ENCODE measurements around the gene NSMF. TPM values are rescaled to one million over a fixed set of nuclear protein-coding genes. Genes with fewer than 3 reads are reported as not detected.

NSMF gene
- total RNA-seq, 1 donor: 29.6 TPM

- no peak for DNase-seq (ENCODE audit: low read depth)
- H3K4me3 ChIP-seq (ENCODE audit: low read depth, low read length): no peak overlapping the region
- TF ChIP-seq CTCF (IDR thresholded peaks at IDR 0.05; ENCODE audit: insufficient read depth, low read length): no peak
Observed at GRCh38 chr9:137496601-137497375, 37.7 kb upstream of the NSMF start.

DNA sequence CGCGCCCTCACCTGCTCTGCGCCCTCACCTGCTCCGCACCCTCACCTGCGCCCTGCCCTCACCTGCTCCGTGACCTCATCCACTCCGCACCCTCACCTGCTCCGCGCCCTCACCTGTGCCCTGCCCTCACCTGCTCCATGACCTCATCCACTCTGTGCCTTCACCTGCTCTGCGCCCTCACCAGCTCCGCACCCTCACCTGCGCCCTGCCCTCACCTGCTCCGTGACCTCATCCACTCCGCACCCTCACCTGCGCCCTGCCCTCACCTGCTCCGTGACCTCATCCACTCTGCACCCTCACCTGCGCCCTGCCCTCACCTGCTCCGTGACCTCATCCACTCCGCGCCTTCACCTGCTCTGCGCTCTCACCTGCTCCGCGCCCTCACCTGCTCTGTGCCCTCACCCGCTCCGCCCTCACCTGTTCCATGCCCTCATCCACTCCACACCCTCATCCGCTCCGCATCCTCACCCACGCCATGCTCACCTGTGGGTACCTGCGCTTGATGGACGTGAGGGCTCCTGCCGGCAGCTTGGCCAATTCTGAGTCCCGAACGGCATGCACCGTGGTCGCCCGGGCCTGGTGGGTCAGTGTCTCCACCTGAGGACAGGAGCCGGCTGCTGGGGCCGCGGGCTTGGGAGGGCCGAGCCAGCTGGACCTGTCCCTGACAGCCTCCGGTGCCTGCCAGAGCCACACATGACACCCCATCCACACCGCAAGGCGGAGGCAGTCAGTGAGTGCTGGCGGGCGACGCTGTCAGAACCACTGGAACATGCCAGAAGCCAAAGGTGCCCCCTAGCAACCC is 35.6 kb upstream of the NSMF start:
- no peak for TF ChIP-seq CTCF (IDR thresholded peaks at IDR 0.05; ENCODE audit: insufficient read depth, low read length)
- no peak for DNase-seq (ENCODE audit: low read depth)

DNA sequence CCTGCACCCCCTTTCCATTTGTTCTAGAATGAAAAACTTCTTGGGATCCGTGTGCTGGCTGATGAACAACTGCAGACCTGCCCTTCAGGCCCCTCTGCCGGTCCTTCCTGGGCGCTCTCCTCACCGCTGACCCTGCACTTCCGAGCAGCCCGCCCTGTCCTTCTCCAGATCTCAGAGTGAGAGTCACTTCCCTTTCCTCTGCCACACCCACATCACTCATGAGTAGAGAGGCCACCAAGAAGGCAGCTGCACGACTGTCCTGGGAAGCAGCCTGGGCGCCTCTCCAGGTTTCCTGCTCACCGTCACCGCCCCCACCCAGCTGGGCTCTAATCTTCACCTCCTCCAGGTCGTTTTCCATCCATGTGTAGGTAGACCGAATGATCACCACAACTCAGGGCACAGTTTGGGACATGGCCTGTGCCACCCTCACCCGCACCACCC is 35.0 kb upstream of the NSMF start:
- DNase-seq (ENCODE audit: low read depth): no peak
- TF ChIP-seq CTCF (IDR thresholded peaks at IDR 0.05; ENCODE audit: insufficient read depth, low read length): no peak
- H3K4me3 ChIP-seq (ENCODE audit: low read depth, low read length): no peak overlapping the region

More for the DNA sequence above, 35.6 kb upstream of the NSMF start:
- no peak overlapping the region for H3K4me3 ChIP-seq (ENCODE audit: low read depth, low read length)

DNA sequence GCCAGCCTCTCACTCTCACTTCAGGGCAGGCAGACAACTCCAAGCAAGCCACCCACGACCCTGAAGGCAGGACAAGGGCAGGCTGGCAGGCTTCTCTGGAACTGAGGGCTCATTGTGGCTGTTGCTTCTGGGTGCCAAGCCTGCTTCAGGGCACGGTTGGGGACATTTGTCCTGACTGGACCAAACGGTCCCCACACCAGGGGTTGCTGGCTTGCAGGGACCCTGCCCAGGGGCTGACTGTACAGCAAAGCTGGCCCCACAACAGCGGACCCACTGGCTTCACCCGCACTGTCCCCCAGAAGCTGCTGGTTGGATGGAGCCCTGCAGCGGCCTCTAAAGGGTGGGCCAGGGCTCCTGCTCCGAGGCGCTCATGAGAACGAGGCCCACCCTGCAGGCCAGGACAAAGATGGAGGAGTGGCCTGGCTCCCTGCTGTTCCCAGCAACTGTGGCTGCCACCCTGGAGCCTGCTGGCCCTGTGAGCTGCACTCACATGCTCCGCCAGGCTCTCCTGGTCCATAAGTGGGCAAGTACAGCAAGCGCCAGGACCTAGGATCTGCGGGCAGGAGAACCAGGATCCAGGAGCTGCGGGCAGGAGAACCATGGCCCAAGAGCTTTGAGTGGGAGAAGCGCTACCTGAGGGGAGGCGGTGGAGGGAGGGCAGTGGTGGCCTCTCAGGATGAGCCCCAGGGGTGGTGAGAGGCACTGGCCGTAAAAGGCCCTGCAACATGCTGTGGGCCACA is 34.4 kb upstream of the NSMF start:
- no peak for DNase-seq (ENCODE audit: low read depth)
- no peak overlapping the region for H3K4me3 ChIP-seq (ENCODE audit: low read depth, low read length)
- TF ChIP-seq CTCF (IDR thresholded peaks at IDR 0.05; ENCODE audit: insufficient read depth, low read length): no peak

DNA sequence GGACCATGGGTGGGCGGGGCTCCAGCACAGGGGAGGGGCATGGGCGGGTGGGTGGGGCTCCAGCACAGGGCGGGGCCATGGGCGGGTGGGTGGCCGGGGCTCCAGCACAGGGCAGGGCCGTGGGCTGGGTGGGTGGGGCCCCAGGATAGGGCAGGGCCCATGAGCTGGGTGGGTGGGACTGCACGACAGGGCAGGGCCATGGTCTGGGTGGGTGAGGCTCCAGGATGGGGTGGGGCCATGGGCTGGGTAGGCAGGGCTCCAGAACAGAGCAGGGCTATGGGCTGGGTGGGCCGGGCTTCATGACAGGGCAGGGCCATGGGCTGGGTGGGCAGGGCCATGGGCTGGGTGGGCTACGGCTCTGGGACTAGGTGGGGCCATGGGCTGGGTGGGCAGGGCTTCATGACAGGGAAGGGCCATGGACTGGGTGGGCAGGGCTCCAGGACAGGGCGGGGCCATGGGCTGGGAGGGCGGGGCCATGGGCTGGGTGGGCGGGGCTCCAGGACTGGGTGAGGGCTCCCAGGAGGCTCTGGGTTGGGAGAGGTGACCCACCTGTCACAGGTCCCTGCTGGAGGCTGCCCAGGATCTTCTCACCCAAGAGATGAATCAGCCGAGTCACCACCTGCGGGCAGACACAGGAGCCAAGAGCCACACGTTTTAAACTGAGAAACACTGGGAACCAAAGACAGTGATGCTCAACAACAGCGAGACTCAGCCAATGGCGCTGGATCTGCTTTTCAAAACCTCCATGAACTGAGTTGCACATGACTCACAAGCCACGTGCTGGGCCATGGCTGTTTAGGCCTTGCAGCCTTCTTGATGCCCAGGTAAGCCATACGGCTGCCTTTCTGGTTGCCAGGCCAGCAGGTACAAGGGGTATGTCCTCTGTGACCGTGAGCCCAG is 33.6 kb upstream of the NSMF start:
- no peak for DNase-seq (ENCODE audit: low read depth)
- H3K4me3 ChIP-seq (ENCODE audit: low read depth, low read length): no peak overlapping the region
- no peak for TF ChIP-seq CTCF (IDR thresholded peaks at IDR 0.05; ENCODE audit: insufficient read depth, low read length)
